NCI-H1105 treated with DMSO at 0.1 percent for 48 hours (cell line): Measurements from ENCODE around the gene DHRS3.
"Not testable (repeated sequence)": the region's sequence is repeated elsewhere in the genome, so short reads cannot be mapped to it uniquely, and the experiment has no call there.

Experiments
- DNase-seq: peaks from one replicate; lab custom pipeline; 2025; lab: John Stamatoyannopoulos, UW

DHRS3 gene

GRCh38 chr1:12573015-12573825, 44.8 kb downstream of the DHRS3 start:
- no peak for DNase-seq

DNA sequence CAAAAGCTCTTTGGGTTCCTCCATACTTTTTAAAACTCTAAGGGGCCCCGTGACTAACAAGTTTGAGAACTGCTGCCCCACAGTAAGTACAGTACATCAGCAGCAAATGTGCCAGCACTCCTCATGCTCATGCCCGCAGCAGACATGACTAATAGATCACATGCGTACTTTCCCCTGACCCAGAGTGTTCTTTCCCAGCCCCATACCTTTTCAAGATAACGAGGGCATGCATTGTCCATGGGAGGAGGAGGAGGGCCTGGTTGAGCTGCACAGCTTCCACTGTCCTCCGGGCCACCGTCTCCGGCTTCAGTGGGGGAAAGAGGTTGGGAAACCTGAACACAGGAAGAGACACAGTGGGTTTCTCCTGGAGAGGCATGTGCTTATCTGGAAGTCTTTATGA, 45.5 kb downstream of the DHRS3 start:
- DNase-seq: no peak

DNA sequence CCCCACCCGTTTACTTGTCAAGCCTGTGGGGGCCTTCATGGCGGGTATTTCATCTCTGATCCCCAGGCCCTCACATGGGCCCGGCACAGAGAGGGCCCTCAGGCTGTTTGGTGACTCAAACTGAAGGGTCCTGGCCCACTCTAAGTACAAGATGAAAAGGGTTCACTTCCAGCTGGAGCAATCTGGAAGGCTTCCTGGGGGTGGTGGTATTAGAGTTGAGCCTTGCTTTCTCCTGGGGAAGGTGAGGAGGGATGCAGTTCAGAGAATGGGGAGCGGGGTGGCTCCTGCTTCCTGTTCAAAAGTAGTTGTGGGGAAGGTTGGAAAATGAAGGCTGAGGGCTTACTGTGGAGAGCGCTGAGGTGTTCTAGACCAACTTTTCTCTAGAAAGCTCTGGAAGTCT, 47.7 kb downstream of the DHRS3 start:
- no peak for DNase-seq

DNA sequence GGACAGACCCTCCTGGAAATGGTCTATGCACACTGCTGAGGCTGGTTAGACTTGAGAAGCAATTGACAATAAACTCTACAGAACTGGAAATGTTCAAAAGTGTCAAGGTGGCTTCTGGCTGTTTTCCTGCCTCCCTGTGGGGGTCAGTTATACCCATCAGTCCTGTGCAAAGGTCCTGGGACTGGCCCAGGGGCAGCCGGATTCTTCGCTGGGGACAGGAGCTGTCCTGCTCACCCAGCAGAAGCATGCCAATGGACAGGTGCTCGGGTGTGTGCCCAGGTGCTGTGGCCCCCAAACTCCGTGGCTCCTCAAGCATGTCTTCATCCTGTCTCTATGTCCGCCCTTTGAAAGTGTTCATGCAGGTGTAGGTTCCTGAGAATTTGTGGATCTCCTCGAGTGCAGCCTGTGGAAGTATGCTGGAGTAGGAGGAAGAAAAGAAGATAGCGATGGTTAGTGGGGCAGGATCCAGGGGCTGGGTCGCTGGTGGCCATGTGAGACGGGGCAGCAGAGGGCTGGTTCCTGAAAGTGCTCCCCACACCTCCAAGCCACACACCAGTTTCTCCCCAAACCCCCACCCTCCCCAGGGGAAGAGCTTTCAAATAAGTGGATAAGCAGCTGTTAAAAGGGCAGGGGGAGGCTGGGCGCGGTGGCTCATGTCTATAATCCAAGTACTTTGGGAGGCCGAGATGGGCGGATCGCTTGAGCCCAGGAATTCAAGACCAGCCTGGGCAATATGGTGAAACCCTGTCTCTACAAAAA, 49.8 kb downstream of the DHRS3 start:
- no peak for DNase-seq

- DNase-seq: no peak
Measured at GRCh38 chr1:12567288-12567819, 50.7 kb downstream of the DHRS3 start.

GRCh38 chr1:12566484-12567287, 51.3 kb downstream of the DHRS3 start:
- no peak for DNase-seq

DNA sequence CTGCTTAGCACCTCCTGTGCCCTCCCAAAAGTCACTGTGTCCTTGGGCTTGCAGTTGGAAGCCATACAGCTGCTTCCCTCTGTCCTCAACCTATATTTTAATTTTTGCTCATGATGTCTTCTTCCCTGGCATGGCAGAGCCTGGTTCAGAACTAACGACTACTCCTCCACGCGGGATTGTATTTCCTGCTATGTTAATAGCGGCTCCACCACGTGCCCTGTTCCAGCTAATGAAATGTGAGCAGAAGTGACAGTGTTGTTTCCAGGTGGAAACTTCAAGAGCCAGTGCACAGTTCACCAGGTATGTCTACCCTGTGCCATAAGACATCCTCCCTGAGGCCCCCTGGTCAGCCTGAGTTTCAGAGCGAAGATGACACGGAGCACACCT, 52.1 kb downstream of the DHRS3 start:
- no peak for DNase-seq

DNA sequence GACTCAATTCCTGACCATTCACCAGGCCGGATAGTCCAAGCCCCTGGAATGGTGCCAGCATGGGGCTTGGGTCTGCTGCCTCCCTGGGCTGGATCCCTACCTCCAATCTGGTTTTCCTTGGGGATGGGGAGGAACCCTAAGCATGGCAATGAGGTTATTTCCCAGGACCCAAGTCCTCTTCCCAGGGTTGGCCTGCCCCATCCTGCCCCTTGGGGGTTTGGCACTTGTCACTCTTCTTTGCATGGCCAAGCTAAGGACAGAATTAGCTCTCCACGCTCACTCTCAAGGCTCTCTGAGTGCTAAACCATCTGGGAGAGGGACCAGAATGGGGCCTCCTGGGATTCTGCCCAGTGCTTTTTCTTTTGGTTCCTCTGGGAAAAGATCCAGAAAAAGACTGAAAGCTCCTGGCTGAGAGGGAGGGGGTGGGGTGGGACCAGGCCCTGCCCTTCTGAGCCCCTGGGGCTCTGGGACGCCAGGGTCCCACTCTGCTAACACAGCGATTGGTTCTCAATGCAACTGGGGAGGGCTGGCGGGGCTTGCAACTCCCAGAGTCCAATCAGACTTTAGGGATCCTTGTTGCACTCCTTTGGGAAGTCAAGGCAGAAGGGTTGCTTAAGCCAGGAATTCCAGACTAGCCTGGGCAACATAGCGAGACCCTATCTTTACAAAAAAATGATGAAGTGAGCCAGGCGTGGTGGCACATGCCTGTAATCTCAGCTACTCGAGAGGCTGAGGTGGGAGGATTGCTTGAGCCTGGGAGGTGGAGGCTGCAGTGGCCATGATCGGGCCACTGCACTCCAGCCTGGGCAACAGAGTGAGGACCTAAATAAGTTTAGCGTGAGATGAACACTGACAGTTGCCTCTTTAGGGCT, 52.7 kb downstream of the DHRS3 start:
- no peak for DNase-seq

GRCh38 chr1:12564251-12564650, 53.8 kb downstream of the DHRS3 start:
- DNase-seq: not testable (repeated sequence)

GRCh38 chr1:12562955-12563576, 54.9 kb downstream of the DHRS3 start:
- DNase-seq: no peak

- no peak for DNase-seq
Measured at GRCh38 chr1:12561121-12561520, 56.9 kb downstream of the DHRS3 start.

GRCh38 chr1:12556957-12557935, 60.8 kb downstream of the DHRS3 start:
- DNase-seq: no peak

GRCh38 chr1:12556368-12556930, 61.6 kb downstream of the DHRS3 start:
- no peak for DNase-seq

DNA sequence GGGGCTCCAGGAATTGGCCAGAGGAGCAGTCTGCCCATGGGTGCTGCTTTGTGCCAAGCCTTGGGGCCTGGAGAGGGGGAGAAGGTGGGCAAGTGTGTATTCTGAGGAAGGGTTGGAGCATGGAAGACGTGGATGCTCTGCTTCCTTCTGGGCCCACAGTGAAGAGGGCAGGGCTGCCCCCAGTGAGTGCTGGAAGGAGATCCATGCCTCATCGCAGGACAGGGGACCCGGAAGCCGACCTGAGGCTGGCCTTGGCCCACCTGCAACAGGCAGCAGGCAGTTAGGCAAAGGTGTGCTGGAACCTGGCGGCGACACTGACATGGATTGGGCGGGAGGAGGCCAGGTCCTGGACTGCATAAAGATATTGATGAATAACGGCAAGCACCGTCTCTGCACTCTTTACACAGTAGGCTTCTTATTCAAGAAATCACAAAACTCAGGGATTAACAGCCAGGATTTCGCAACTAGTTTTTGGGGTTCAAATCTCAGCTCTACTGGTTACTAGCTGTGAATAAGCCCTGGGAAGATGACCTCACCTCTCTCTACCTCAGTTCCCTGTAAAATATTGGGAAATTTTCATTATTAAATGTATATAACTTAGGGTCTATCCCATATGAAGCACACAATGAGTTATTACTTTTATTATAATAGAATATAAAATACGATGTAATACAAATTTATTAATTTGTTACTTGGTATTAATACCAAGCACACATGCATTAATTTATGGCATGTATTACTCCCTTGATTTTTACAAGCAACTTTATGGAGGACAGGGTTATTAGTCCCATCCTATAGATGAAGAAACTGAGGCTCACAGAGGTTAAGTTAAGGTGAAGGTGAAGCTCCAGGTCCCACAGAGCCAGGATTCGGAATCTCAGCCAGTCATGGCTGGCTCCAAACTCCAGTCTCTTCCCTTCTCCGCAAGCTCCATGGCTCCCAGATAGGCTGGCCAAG, 62.3 kb downstream of the DHRS3 start:
- DNase-seq: no peak

DNA sequence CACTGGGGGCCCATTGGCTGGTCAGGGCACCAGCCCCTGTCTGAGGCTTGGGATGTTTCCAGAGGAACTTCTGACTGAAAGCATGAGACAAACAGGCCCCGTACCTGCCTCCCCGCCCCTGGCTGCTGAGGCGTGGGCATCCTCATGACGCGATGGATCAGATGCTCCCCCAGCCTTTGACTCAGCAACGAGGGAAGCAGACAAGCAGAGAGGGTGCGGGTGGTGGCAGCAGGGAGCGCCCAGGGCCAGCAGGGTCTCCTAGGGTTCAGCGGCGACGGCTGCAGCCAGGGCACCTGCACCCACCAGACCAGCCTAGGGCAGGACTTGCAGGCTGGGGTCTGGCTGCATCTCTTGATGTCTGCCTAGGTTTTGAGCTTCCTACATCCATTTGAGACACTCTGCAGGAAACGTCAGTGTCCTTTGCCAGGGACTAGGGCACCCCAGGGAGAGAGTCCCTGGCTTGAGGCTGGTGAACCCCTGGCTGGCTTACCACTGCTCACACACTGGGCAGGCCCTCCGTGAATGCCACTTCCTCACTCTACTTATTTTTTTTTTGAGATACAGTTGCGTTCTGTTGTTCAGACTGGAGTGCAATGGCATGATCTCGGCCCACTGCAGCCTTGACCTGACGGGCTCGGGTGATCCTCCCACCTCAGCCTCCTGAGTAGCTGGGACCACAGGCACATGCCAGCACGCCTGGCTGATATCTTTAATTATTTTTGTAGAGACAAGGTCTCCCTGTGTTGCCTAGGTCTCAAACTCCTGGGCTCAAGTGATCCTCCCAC, 63.3 kb downstream of the DHRS3 start:
- DNase-seq: no peak

DNA sequence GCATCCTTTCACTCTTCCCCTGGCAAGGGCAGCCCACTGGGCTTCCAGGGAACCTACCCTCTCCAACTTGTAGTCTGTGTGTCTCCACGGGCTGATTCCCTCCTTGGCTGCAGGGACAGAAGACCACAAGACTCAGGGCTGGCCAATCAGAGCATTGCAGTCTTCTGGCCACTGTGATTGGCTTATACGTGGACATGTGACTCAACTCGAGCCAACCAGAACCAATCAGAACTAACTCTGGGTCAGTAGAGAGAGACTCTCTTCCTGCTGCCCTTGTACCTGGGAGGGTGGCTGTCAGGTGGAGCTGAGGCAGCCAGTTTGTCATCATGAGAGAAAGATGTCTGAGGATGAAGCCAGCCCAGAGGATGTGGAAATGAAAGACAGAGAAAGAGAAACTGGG, 64.0 kb downstream of the DHRS3 start:
- DNase-seq: no peak
